ENCODE data around the gene CALR3.
"Not testable (repeated sequence)": the region's sequence is repeated elsewhere in the genome, so short reads cannot be mapped to it uniquely, and the experiment has no call there.

The CALR3 gene

GRCh38 chr19:16495982-16496612, at the start of gene CALR3, which contains the start of gene C19orf44:
Gene CALR3 (minus strand): TSS chr19:16496167. CDS start chr19:16496129, 38 bp downstream.
Gene C19orf44 (plus strand): TSS chr19:16496394. CDS start chr19:16500793, 4,399 bp downstream.
- Mint-ChIP-seq H3K4me1 (ENCODE audit: low read depth) (peaks cover 15% of the 10 kb centered on the region), H3K27me3 (no peaks in the 10 kb centered on the region), H3K9me3 (ENCODE audit: low read depth) (no peaks in the 10 kb centered on the region), H3K4me3 (peak within 1 kb of the TSS; percentile 92), H3K27ac (peak within 1 kb of the TSS; percentile 76), H3K36me3 (peaks cover under 1% of the 10 kb centered on the region)

- Mint-ChIP-seq H3K27ac (peak overlapping the region; percentile 35), H3K4me3 (peak overlapping the region; percentile 59), H3K36me3 (peaks cover 6% of the 10 kb centered on the region), H3K27me3 (no peaks in the 10 kb centered on the region), H3K4me1 (ENCODE audit: low read depth) (peaks cover 37% of the 10 kb centered on the region), H3K9me3 (ENCODE audit: low read depth) (no peaks in the 10 kb centered on the region)
Measured at GRCh38 chr19:16544473-16545231, 48.7 kb upstream of the CALR3 start.

GRCh38 chr19:16543734-16544133, 47.8 kb upstream of the CALR3 start:
- H3K9me3 Mint-ChIP-seq (ENCODE audit: low read depth); H3K36me3 Mint-ChIP-seq; H3K27me3 Mint-ChIP-seq: not testable (repeated sequence)
- Mint-ChIP-seq H3K4me3 (peak overlapping the region; percentile 96), H3K27ac (peak overlapping the region; percentile 34), H3K4me1 (ENCODE audit: low read depth) (peaks cover 43% of the 10 kb centered on the region)

- Mint-ChIP-seq H3K27ac (peak overlapping the region; percentile 94), H3K27me3 (no peaks in the 10 kb centered on the region), H3K4me3 (peak overlapping the region; percentile 96), H3K9me3 (ENCODE audit: low read depth) (no peaks in the 10 kb centered on the region), H3K4me1 (ENCODE audit: low read depth) (peaks cover 49% of the 10 kb centered on the region), H3K36me3 (peaks cover 6% of the 10 kb centered on the region)
Measured at GRCh38 chr19:16542910-16543472, 47.0 kb upstream of the CALR3 start.

- Mint-ChIP-seq H3K27ac (peak within 1 kb of the TSS; percentile 94), H3K27me3 (no peaks in the 10 kb centered on the region), H3K36me3 (peaks cover 6% of the 10 kb centered on the region), H3K9me3 (ENCODE audit: low read depth) (no peaks in the 10 kb centered on the region), H3K4me3 (peak within 1 kb of the TSS; percentile 96), H3K4me1 (ENCODE audit: low read depth) (peaks cover 55% of the 10 kb centered on the region)
Measured at GRCh38 chr19:16542045-16542909, 46.3 kb upstream of the CALR3 start, which contains the start of gene CHERP. Gene CHERP (minus strand): TSS chr19:16542437. CDS start chr19:16542378, 59 bp downstream.

- Mint-ChIP-seq H3K27me3 (no peaks in the 10 kb centered on the region), H3K9me3 (ENCODE audit: low read depth) (no peaks in the 10 kb centered on the region), H3K27ac (peak overlapping the region; percentile 87), H3K4me1 (ENCODE audit: low read depth) (peaks cover 56% of the 10 kb centered on the region), H3K4me3 (peak overlapping the region; percentile 96), H3K36me3 (peaks cover 6% of the 10 kb centered on the region)
Measured at GRCh38 chr19:16541526-16542044, 45.6 kb upstream of the CALR3 start.

- Mint-ChIP-seq H3K9me3 (ENCODE audit: low read depth) (no peaks in the 10 kb centered on the region), H3K27me3 (no peaks in the 10 kb centered on the region), H3K36me3 (peaks cover 6% of the 10 kb centered on the region), H3K4me3 (peak overlapping the region; percentile 96), H3K4me1 (ENCODE audit: low read depth) (peaks cover 55% of the 10 kb centered on the region), H3K27ac (peak overlapping the region; percentile 87)
Measured at GRCh38 chr19:16540948-16541347, 45.0 kb upstream of the CALR3 start.

GRCh38 chr19:16537111-16537510, 41.1 kb upstream of the CALR3 start:
- H3K36me3 Mint-ChIP-seq, result peaks cover 6% of the 10 kb centered on the region
- H3K4me1 Mint-ChIP-seq (ENCODE audit: low read depth), result peaks cover 35% of the 10 kb centered on the region
- peak overlapping the region; percentile 28 for H3K27ac Mint-ChIP-seq
- H3K9me3 Mint-ChIP-seq (ENCODE audit: low read depth), result no peaks in the 10 kb centered on the region
- no peaks in the 10 kb centered on the region for H3K27me3 Mint-ChIP-seq
- no peak overlapping the region for H3K4me3 Mint-ChIP-seq

GRCh38 chr19:16536130-16536529, 40.2 kb upstream of the CALR3 start:
- Mint-ChIP-seq H3K36me3 (peaks cover 3% of the 10 kb centered on the region), H3K27me3 (no peaks in the 10 kb centered on the region), H3K9me3 (ENCODE audit: low read depth) (no peaks in the 10 kb centered on the region), H3K4me1 (ENCODE audit: low read depth) (peaks cover 28% of the 10 kb centered on the region), H3K4me3 (no peak overlapping the region), H3K27ac (no peak overlapping the region)

GRCh38 chr19:16535381-16535780, 39.4 kb upstream of the CALR3 start:
- peaks cover 26% of the 10 kb centered on the region for H3K4me1 Mint-ChIP-seq (ENCODE audit: low read depth)
- H3K27ac Mint-ChIP-seq, result no peak overlapping the region

GRCh38 chr19:16532440-16533234, 36.7 kb upstream of the CALR3 start:
- H3K36me3 Mint-ChIP-seq, result no peaks in the 10 kb centered on the region
- H3K27me3 Mint-ChIP-seq, result no peaks in the 10 kb centered on the region
- H3K27ac Mint-ChIP-seq, result no peak overlapping the region
- no peak overlapping the region for H3K4me3 Mint-ChIP-seq
- peaks cover 5% of the 10 kb centered on the region for H3K4me1 Mint-ChIP-seq (ENCODE audit: low read depth)
- no peaks in the 10 kb centered on the region for H3K9me3 Mint-ChIP-seq (ENCODE audit: low read depth)

More at GRCh38 chr19:16535381-16535780, 39.4 kb upstream of the CALR3 start:
- Mint-ChIP-seq H3K27me3 (no peaks in the 10 kb centered on the region), H3K36me3 (peaks cover 3% of the 10 kb centered on the region), H3K4me3 (no peak overlapping the region), H3K9me3 (ENCODE audit: low read depth) (no peaks in the 10 kb centered on the region)

- Mint-ChIP-seq H3K4me3 (no peak overlapping the region), H3K9me3 (ENCODE audit: low read depth) (no peaks in the 10 kb centered on the region), H3K36me3 (no peaks in the 10 kb centered on the region), H3K27ac (no peak overlapping the region), H3K27me3 (no peaks in the 10 kb centered on the region), H3K4me1 (ENCODE audit: low read depth) (no peaks in the 10 kb centered on the region)
Measured at GRCh38 chr19:16531380-16531669, 35.4 kb upstream of the CALR3 start.

GRCh38 chr19:16530540-16531379, 34.8 kb upstream of the CALR3 start:
- no peaks in the 10 kb centered on the region for H3K4me1 Mint-ChIP-seq (ENCODE audit: low read depth)
- no peaks in the 10 kb centered on the region for H3K27me3 Mint-ChIP-seq
- no peaks in the 10 kb centered on the region for H3K9me3 Mint-ChIP-seq (ENCODE audit: low read depth)
- H3K4me3 Mint-ChIP-seq, result no peak overlapping the region
- H3K36me3 Mint-ChIP-seq, result no peaks in the 10 kb centered on the region
- H3K27ac Mint-ChIP-seq, result no peak overlapping the region
